GM12878 (cell line): ENCODE results near the gene TM4SF18.

ENCODE experiments used
- EZH2 ChIP-seq: IDR thresholded peaks from 2 replicates; pipeline ENCODE4 v1.6.1; 2012; ENCODE audit warnings: low read depth, mild to moderate bottlenecking, control low read depth, inconsistent platforms, low read length, borderline replicate concordance; ENCODE audit not compliant: control insufficient read depth
- HDAC2 ChIP-seq: fragments of 200-600 bp; sonication (generic); IDR thresholded peaks from 2 replicates; pipeline ENCODE4 v1.6.1; 2017
- HDGF ChIP-seq: fragments of 450-650 bp; IDR thresholded peaks from 2 replicates; pipeline ENCODE4 v1.6.1; 2016; ENCODE audit warnings: antibody characterized with exemption
- MYC ChIP-seq: IDR thresholded peaks from 2 replicates; pipeline ENCODE4 v1.6.1; 2011; ENCODE audit warnings: mild to moderate bottlenecking, low read length, moderate library complexity, inconsistent platforms; ENCODE audit not compliant: insufficient read depth, insufficient replicate concordance, insufficient read length, severe bottlenecking
- RAD21 ChIP-seq: IDR thresholded peaks from 2 replicates; pipeline ENCODE4 v1.6.1; 2011; ENCODE audit warnings: mild to moderate bottlenecking, low read depth, low read length, moderate library complexity; ENCODE audit not compliant: insufficient read depth
- ZNF24 ChIP-seq: fragments of 450-650 bp; IDR thresholded peaks from 2 replicates; pipeline ENCODE4 v1.6.1; 2017; ENCODE audit warnings: antibody characterized with exemption, mild to moderate bottlenecking
- TF ChIP-seq, protein P1 (sequence below), 3 experiments: IDR thresholded peaks in 2 of 3; conservative IDR thresholded peaks in 1 of 3; 2 replicates each; pipeline ENCODE4 v1.5.1; 2011; ENCODE audit warnings: low read depth in 3 of 3, low read length in 3 of 3, mild to moderate bottlenecking in 3 of 3, control low read depth in 2 of 3, moderate library complexity in 2 of 3, inconsistent platforms in 1 of 3, mixed read lengths in 1 of 3; ENCODE audit not compliant: control insufficient read depth in 2 of 3, insufficient read depth in 1 of 3; ENCODE audit errors: extremely low read depth in 1 of 3
- TF ChIP-seq, protein P2 (sequence below): fragments of 450-650 bp; IDR thresholded peaks from 2 replicates; pipeline ENCODE4 v1.6.1; 2018; ENCODE audit warnings: borderline replicate concordance, mild to moderate bottlenecking; ENCODE audit not compliant: partially characterized antibody

DNA sequence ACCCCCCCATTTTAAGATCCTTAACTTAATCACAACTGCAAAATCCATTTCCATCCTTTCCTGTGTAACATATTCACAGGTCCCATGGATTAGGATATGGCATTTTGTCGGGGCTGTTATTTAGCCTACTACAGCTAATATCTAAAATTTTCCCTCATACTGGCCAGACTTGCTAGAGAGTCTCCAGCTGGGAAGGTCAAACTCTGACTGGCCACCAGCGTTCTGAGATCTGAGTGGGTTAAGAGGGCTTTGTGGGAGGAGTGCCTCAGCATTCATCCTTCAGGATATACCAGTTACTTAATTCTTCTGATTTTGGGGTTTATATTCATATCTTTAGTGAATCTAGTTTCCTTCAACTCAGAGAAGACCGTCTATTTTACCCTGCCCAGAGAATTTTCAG is 17.7 kb downstream of the TM4SF18 start:
- no peak for TF ChIP-seq MYC
- TF ChIP-seq, protein P1, sequence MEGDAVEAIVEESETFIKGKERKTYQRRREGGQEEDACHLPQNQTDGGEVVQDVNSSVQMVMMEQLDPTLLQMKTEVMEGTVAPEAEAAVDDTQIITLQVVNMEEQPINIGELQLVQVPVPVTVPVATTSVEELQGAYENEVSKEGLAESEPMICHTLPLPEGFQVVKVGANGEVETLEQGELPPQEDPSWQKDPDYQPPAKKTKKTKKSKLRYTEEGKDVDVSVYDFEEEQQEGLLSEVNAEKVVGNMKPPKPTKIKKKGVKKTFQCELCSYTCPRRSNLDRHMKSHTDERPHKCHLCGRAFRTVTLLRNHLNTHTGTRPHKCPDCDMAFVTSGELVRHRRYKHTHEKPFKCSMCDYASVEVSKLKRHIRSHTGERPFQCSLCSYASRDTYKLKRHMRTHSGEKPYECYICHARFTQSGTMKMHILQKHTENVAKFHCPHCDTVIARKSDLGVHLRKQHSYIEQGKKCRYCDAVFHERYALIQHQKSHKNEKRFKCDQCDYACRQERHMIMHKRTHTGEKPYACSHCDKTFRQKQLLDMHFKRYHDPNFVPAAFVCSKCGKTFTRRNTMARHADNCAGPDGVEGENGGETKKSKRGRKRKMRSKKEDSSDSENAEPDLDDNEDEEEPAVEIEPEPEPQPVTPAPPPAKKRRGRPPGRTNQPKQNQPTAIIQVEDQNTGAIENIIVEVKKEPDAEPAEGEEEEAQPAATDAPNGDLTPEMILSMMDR (IDR thresholded peaks at IDR 0.05 in 2 of 3, conservative IDR thresholded peaks at IDR 0.05 in 1 of 3; ENCODE audit: control insufficient read depth in 2 of 3, extremely low read depth in 1 of 3, insufficient read depth in 1 of 3, low read depth in 3 of 3, low read length in 3 of 3), result no peak
- no peak for TF ChIP-seq HDAC2
- TF ChIP-seq ZNF24, result no peak
- TF ChIP-seq, protein P2, sequence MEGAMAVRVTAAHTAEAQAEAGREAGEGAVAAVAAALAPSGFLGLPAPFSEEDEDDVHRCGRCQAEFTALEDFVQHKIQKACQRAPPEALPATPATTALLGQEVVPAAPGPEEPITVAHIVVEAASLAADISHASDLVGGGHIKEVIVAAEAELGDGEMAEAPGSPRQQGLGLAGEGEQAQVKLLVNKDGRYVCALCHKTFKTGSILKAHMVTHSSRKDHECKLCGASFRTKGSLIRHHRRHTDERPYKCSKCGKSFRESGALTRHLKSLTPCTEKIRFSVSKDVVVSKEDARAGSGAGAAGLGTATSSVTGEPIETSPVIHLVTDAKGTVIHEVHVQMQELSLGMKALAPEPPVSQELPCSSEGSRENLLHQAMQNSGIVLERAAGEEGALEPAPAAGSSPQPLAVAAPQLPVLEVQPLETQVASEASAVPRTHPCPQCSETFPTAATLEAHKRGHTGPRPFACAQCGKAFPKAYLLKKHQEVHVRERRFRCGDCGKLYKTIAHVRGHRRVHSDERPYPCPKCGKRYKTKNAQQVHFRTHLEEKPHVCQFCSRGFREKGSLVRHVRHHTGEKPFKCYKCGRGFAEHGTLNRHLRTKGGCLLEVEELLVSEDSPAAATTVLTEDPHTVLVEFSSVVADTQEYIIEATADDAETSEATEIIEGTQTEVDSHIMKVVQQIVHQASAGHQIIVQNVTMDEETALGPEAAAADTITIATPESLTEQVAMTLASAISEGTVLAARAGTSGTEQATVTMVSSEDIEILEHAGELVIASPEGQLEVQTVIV, result no peak
- no peak for TF ChIP-seq EZH2
- no peak for TF ChIP-seq HDGF
- TF ChIP-seq RAD21, result no peak
